ENCODE results near the gene UBR1. TPM values are rescaled to one million over a fixed set of nuclear protein-coding genes. Genes with fewer than 3 reads are reported as not detected.

The UBR1 gene
- total RNA-seq, 1 experiment from 2014 or later: 30.8 TPM

GRCh38 chr15:43127752-43128151, 21.9 kb upstream of the UBR1 start:
- DNase-seq (ENCODE audit: low spot score): peak; percentile 97
- intact Hi-C loops (cut with micrococcal nuclease; ENCODE audit: unreplicated experiment): no loop called here
- Histone ChIP-seq H3K36me3 (ENCODE audit: insufficient read depth, low read length, poor library complexity, severe bottlenecking) (no peaks in the 10 kb centered on the region), H3K4me1 (ENCODE audit: insufficient read depth, low read length, poor library complexity, severe bottlenecking) (peaks cover 10% of the 10 kb centered on the region), H3K27ac (ENCODE audit: low read depth, low read length, poor library complexity, severe bottlenecking) (peak overlapping the region; percentile 56), H3K4me3 (ENCODE audit: low read depth, low read length, poor library complexity, severe bottlenecking) (no peak overlapping the region), H3K9me3 (ENCODE audit: low read depth, low read length, poor library complexity, severe bottlenecking) (peaks cover 19% of the 10 kb centered on the region), H3K27me3 (replicated peaks; ENCODE audit: insufficient read depth, low read depth, low read length, poor library complexity) (peaks cover under 1% of the 10 kb centered on the region)
- POLR2A ChIA-PET (ENCODE audit: low non-redundant PET): no interaction called here
- no TSS peak for BruUV-seq (replicated peaks)
- CTCF ChIA-PET: no interaction called here
- TF ChIP-seq CTCF (conservative IDR thresholded peaks at IDR 0.05; ENCODE audit: low read depth, low read length) (no peak), EZH2 (IDR thresholded peaks at IDR 0.05; ENCODE audit: borderline replicate concordance, low read depth, low read length, poor library complexity, severe bottlenecking) (no peak)

- BruUV-seq (replicated peaks): no TSS peak
Measured at GRCh38 chr15:43126356-43126755, 20.5 kb upstream of the UBR1 start.

GRCh38 chr15:43125100-43125661, 19.3 kb upstream of the UBR1 start:
- Histone ChIP-seq H3K36me3 (ENCODE audit: insufficient read depth, low read length, poor library complexity, severe bottlenecking) (no peaks in the 10 kb centered on the region), H3K4me1 (ENCODE audit: insufficient read depth, low read length, poor library complexity, severe bottlenecking) (peaks cover 7% of the 10 kb centered on the region), H3K4me3 (ENCODE audit: low read depth, low read length, poor library complexity, severe bottlenecking) (no peak overlapping the region), H3K27me3 (replicated peaks; ENCODE audit: insufficient read depth, low read depth, low read length, poor library complexity) (peaks cover 9% of the 10 kb centered on the region), H3K27ac (ENCODE audit: low read depth, low read length, poor library complexity, severe bottlenecking) (no peak overlapping the region), H3K9me3 (ENCODE audit: low read depth, low read length, poor library complexity, severe bottlenecking) (peaks cover 19% of the 10 kb centered on the region)
- intact Hi-C loops (cut with micrococcal nuclease; ENCODE audit: unreplicated experiment): no loop called here
- CTCF ChIA-PET: no interaction called here
- no TSS peak for BruUV-seq (replicated peaks)
- DNase-seq (ENCODE audit: low spot score): no peak
- POLR2A ChIA-PET (ENCODE audit: low non-redundant PET): no interaction called here
- TF ChIP-seq CTCF (conservative IDR thresholded peaks at IDR 0.05; ENCODE audit: low read depth, low read length): no peak
- TF ChIP-seq EZH2 (IDR thresholded peaks at IDR 0.05; ENCODE audit: borderline replicate concordance, low read depth, low read length, poor library complexity, severe bottlenecking): no peak

More at GRCh38 chr15:43126356-43126755, 20.5 kb upstream of the UBR1 start:
- intact Hi-C loops (cut with micrococcal nuclease; ENCODE audit: unreplicated experiment): no loop called here
- Histone ChIP-seq H3K27me3 (replicated peaks; ENCODE audit: insufficient read depth, low read depth, low read length, poor library complexity) (no peaks in the 10 kb centered on the region), H3K4me3 (ENCODE audit: low read depth, low read length, poor library complexity, severe bottlenecking) (no peak overlapping the region), H3K4me1 (ENCODE audit: insufficient read depth, low read length, poor library complexity, severe bottlenecking) (peaks cover 7% of the 10 kb centered on the region), H3K36me3 (ENCODE audit: insufficient read depth, low read length, poor library complexity, severe bottlenecking) (no peaks in the 10 kb centered on the region), H3K9me3 (ENCODE audit: low read depth, low read length, poor library complexity, severe bottlenecking) (peaks cover 19% of the 10 kb centered on the region), H3K27ac (ENCODE audit: low read depth, low read length, poor library complexity, severe bottlenecking) (no peak overlapping the region)
- no peak for TF ChIP-seq CTCF (conservative IDR thresholded peaks at IDR 0.05; ENCODE audit: low read depth, low read length)
- TF ChIP-seq EZH2 (IDR thresholded peaks at IDR 0.05; ENCODE audit: borderline replicate concordance, low read depth, low read length, poor library complexity, severe bottlenecking): no peak
- no peak for DNase-seq (ENCODE audit: low spot score)
- ChIA-PET POLR2A (ENCODE audit: low non-redundant PET) (no interaction called here), CTCF (interaction anchor here (0.6 kb wide), 1 partner anchor 26 kb away, joined by 5 read pairs; no protein-coding TSS in a partner anchor)

Measured in A673 (cell line).